ENCODE measurements around the gene CXCL1. TPM values are rescaled to one million over a fixed set of nuclear protein-coding genes. Genes with fewer than 3 reads are reported as not detected.

The CXCL1 gene
- total and polyA plus RNA-seq, 7 donors = 1.5 to 222 (median 6.8) TPM

DNA sequence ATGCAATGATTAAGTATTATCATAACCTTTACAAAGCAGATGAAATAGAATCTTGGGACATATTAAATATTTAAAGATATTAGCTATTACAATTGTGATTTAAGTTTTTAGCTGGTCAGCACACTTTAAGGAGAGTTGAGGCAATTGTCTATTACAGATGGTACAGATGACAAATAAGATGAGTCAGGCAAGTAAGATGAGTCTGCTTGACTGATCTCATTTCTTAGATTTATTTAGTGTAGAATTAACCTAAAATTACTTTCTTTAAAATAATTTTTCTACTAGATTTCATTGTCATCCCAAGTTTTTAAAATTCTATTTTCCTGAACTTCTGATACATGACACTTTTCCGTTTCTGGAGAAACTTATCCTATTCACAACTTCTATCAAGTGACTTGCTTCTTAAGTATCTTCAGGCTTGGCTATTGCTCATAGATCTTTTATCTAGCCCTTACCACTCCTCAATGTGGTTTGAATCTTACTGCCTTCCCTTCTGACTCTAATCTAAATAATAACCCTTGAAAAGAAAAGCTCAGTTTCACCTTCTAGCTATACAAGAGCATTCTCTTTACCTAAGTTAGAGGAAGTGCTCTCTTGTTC lies 32.9 kb downstream of the CXCL1 start:
- TF ChIP-seq POLR2A (IDR thresholded peaks at IDR 0.05) = no peak
- no peak for TF ChIP-seq POLR2AphosphoS5 (IDR thresholded peaks at IDR 0.05)
- TF ChIP-seq, protein P1, sequence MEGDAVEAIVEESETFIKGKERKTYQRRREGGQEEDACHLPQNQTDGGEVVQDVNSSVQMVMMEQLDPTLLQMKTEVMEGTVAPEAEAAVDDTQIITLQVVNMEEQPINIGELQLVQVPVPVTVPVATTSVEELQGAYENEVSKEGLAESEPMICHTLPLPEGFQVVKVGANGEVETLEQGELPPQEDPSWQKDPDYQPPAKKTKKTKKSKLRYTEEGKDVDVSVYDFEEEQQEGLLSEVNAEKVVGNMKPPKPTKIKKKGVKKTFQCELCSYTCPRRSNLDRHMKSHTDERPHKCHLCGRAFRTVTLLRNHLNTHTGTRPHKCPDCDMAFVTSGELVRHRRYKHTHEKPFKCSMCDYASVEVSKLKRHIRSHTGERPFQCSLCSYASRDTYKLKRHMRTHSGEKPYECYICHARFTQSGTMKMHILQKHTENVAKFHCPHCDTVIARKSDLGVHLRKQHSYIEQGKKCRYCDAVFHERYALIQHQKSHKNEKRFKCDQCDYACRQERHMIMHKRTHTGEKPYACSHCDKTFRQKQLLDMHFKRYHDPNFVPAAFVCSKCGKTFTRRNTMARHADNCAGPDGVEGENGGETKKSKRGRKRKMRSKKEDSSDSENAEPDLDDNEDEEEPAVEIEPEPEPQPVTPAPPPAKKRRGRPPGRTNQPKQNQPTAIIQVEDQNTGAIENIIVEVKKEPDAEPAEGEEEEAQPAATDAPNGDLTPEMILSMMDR (IDR thresholded peaks at IDR 0.05) = no peak
- no peak for TF ChIP-seq EP300 (IDR thresholded peaks at IDR 0.05)

DNA sequence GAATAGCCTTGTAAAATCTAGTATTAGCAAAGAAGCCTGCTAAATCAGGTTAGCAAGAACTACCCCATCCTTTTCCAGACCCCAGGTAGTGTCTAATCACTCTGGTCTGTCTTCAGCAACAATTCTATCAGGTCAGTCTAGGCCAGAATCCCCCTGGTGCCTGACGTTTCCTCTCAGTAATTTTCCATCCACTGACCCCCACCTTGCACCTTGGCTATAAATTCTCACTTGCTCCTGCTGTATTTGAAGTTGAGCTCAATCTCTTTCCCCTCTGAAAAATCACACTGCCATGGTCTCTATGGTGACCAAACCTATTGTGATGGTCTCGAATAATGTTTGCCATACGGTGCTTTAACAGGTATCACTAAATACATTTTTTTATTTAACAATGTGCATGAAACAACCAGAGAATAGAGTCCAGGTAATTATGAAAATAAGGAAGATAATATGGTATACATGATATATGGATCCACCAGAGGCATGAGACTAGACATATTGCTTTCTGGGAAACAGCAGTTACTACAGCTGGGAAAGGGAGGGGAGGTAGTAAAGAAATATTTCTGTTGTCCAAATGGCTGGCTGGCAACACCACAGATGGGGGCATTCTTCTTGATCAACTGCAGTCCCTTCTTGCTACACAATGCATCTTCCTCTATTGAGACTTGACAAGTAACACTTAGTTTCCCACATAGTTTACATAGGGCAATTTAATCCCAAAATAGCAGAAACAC lies 33.8 kb downstream of the CXCL1 start:
- no peak for TF ChIP-seq EP300 (IDR thresholded peaks at IDR 0.05)
- no peak for TF ChIP-seq POLR2A (IDR thresholded peaks at IDR 0.05)
- TF ChIP-seq POLR2AphosphoS5 (IDR thresholded peaks at IDR 0.05) = no peak
- TF ChIP-seq, protein P1 (IDR thresholded peaks at IDR 0.05) = no peak
- no peak overlapping the region for H3K27ac ChIP-seq
- no peak overlapping the region for H3K4me3 ChIP-seq
- DNase-seq = no peak
- WGBS, 2 donors = 88 to 91% methylated on average over 3 of the region's 3 CpGs
- no peaks in the 10 kb centered on the region for H3K27me3 ChIP-seq
- intact Hi-C loops (cut with DNase I) = no loop called here
- no peaks in the 10 kb centered on the region for H3K9me3 ChIP-seq
- no peaks in the 10 kb centered on the region for H3K36me3 ChIP-seq
- H3K4me1 ChIP-seq = no peaks in the 10 kb centered on the region

More for the DNA sequence above, 32.9 kb downstream of the CXCL1 start:
- H3K9me3 ChIP-seq = no peaks in the 10 kb centered on the region
- H3K36me3 ChIP-seq = no peaks in the 10 kb centered on the region
- H3K4me3 ChIP-seq = no peak overlapping the region
- H3K27ac ChIP-seq = no peak overlapping the region
- H3K4me1 ChIP-seq = no peaks in the 10 kb centered on the region
- WGBS, 2 donors = 91 to 95% methylated on average over 1 of the region's 1 CpG
- DNase-seq = no peak
- H3K27me3 ChIP-seq = no peaks in the 10 kb centered on the region
- intact Hi-C loops (cut with DNase I) = no loop called here

DNA sequence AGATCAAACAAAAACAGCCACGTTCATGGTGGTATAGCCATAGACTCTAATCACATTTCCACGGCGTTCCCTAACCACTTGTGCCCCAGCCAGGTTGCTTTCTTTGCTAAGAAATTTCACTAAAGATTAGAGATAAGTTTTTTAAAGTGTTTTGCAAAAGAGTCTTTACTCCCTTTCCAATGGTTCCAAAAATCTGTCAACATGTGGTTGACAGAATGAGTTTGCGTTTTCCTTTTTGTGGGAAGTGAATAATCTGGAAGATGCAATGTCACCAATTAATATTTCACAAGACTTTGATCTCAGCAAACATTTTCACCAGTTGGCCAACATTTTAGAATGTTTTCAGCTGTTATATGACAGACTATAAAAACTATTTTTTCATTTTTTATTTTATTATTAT lies 35.3 kb downstream of the CXCL1 start:
- Histone ChIP-seq H3K4me1 (no peaks in the 10 kb centered on the region), H3K4me3 (no peak overlapping the region), H3K27ac (no peak overlapping the region), H3K36me3 (no peaks in the 10 kb centered on the region), H3K27me3 (no peaks in the 10 kb centered on the region), H3K9me3 (no peaks in the 10 kb centered on the region)
- intact Hi-C loops (cut with DNase I) = no loop called here
- no peak for DNase-seq
- 59 to 85% methylated on average over 4 of the region's 4 CpGs for WGBS, 2 donors
- TF ChIP-seq POLR2A (IDR thresholded peaks at IDR 0.05) = no peak
- peak in 1 of 4 donors; percentile 8 for TF ChIP-seq POLR2AphosphoS5 (IDR thresholded peaks at IDR 0.05)

DNA sequence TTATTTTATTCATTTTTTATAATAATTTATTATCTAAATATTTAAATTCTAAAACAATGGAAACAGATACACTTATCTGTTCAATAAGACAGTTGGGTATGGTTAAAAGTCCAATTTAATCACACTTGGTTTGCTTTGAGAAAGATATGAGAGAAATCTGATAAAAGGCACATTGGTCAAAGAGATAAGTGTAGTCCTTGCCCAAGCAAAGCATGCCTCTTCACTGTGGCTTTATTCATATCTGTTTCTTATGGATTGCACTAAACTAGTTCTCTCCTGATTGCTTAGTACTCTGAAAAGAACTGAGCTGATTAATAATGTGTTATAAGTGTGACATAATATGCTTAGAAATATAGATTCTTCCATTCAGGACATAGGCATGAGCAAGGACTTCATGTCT lies 39.8 kb downstream of the CXCL1 start:
- intact Hi-C loops (cut with DNase I) = no loop called here
- H3K9me3 ChIP-seq = no peaks in the 10 kb centered on the region
- H3K4me1 ChIP-seq = peaks cover 0 to 14% (median 0%) of the 10 kb centered on the region in 4 donors
- H3K27ac ChIP-seq = no peak overlapping the region
- no peak overlapping the region for H3K4me3 ChIP-seq
- H3K27me3 ChIP-seq = no peaks in the 10 kb centered on the region
- no peaks in the 10 kb centered on the region for H3K36me3 ChIP-seq
- no peak for TF ChIP-seq POLR2A (IDR thresholded peaks at IDR 0.05)
- TF ChIP-seq POLR2AphosphoS5 (IDR thresholded peaks at IDR 0.05) = no peak
- TF ChIP-seq, protein P1 (IDR thresholded peaks at IDR 0.05) = no peak
- TF ChIP-seq EP300 (IDR thresholded peaks at IDR 0.05) = no peak
- DNase-seq = no peak

DNA sequence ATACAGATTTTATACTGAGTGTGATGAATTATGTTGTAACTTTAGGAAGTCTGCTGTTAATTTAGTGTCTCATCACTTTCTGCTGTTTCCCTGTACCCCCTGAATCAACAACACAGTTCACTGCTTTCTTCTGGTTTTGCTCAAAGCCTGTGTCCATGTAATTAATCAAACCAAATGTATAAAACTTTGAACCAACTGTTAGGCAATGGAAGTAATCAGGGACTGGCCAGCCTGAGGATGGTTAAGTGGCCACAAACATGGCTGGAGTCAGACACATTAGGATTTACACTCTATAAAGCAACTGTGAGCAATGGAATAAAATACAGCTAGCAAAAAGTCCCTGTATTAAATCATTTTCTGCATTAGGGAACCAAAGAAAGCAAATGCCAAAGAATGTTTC lies 42.6 kb downstream of the CXCL1 start:
- peaks cover 0 to 15% (median 2%) of the 10 kb centered on the region in 4 donors for H3K4me1 ChIP-seq
- no peak for TF ChIP-seq POLR2A (IDR thresholded peaks at IDR 0.05)
- TF ChIP-seq EP300 (IDR thresholded peaks at IDR 0.05) = no peak
- TF ChIP-seq, protein P1 (IDR thresholded peaks at IDR 0.05) = no peak
- peak in 2 of 4 donors; percentile 6 to 43 for TF ChIP-seq POLR2AphosphoS5 (IDR thresholded peaks at IDR 0.05)
- no peaks in the 10 kb centered on the region for H3K27me3 ChIP-seq
- no peak overlapping the region for H3K4me3 ChIP-seq
- H3K27ac ChIP-seq = peak overlapping the region in 1 of 4 donors; percentile 1
- H3K9me3 ChIP-seq = no peaks in the 10 kb centered on the region
- H3K36me3 ChIP-seq = no peaks in the 10 kb centered on the region
- DNase-seq = no peak
- intact Hi-C loops (cut with DNase I) = no loop called here

Data from sigmoid colon (tissue), 7 donors.